Natural killer cell (primary cell): ENCODE measurements around the gene ATP9A. TPM values are rescaled to one million over a fixed set of nuclear protein-coding genes. Genes with fewer than 3 reads are reported as not detected.

ENCODE experiments used
- ATAC-seq, 3 donors: fragments of 150-1000 bp in 2 of 3; fragments of 200-7000 bp in 1 of 3; cut with Tn5 transposase; 1 replicate in 1 of 3; 2 replicates in 2 of 3; pipeline ENCODE4 v1.10.0; 2021; ENCODE audit warnings: mild to moderate bottlenecking in 2 of 3, moderate library complexity in 2 of 3
- DNase-seq, 2 donors: peaks; one replicate each; pipeline versions ENCODE4 v3.0.0 to v3.0.0-alpha.2; 2013 to 2021; ENCODE audit warnings: mixed read lengths in 1 of 2
- H3K27ac ChIP-seq: one replicate; pipeline ENCODE4 v1.5.1; 2013; ENCODE audit warnings: mild to moderate bottlenecking, low read length
- H3K27me3 ChIP-seq: one replicate; pipeline ENCODE4 v1.6.1; 2013; ENCODE audit warnings: low read length; ENCODE audit not compliant: control insufficient read depth, insufficient read depth
- H3K36me3 ChIP-seq: one replicate; pipeline ENCODE4 v1.6.1; 2013; ENCODE audit warnings: low read length; ENCODE audit not compliant: control insufficient read depth, insufficient read depth
- H3K4me1 ChIP-seq: one replicate; pipeline ENCODE4 v1.6.1; 2013; ENCODE audit warnings: low read length; ENCODE audit not compliant: control insufficient read depth, insufficient read depth
- H3K4me3 ChIP-seq: one replicate; pipeline ENCODE4 v1.5.1; 2013; ENCODE audit warnings: low read length
- H3K9me3 ChIP-seq: one replicate; pipeline ENCODE4 v1.6.1; 2013; ENCODE audit warnings: low read length; ENCODE audit not compliant: control insufficient read depth, insufficient read depth
- H3K27ac Mint-ChIP-seq, 2 donors: one replicate each; pipeline ENCODE4 v1.8.0; 2022; ENCODE audit warnings: mild to moderate bottlenecking in 2 of 2, mixed read lengths in 2 of 2, moderate library complexity in 1 of 2
- H3K27me3 Mint-ChIP-seq, 2 donors: one replicate each; pipeline ENCODE4 v1.8.0; 2022; ENCODE audit warnings: low read depth in 2 of 2, mixed read lengths in 2 of 2
- H3K36me3 Mint-ChIP-seq: one replicate; pipeline ENCODE4 v1.8.0; 2022; ENCODE audit warnings: mixed read lengths
- H3K4me1 Mint-ChIP-seq, 2 donors: one replicate each; pipeline ENCODE4 v1.8.0; 2022; ENCODE audit warnings: mixed read lengths in 2 of 2
- H3K4me3 Mint-ChIP-seq: one replicate; pipeline ENCODE4 v1.8.0; 2022; ENCODE audit warnings: mild to moderate bottlenecking, moderate library complexity, mixed read lengths
- H3K9me3 Mint-ChIP-seq, 2 donors: one replicate each; pipeline ENCODE4 v1.8.0; 2022; ENCODE audit warnings: mixed read lengths in 2 of 2
- WGBS: methylation state at CpG from one replicate; pipeline ENCODE4 v1.1.7; 2013; ENCODE audit warnings: missing lambda C conversion rate; ENCODE audit not compliant: insufficient coverage; 5-methylcytosine and 5-hydroxymethylcytosine counted together
- intact Hi-C: fragments of 100-400 bp; cut with micrococcal nuclease; formaldehyde crosslinking; loops from one replicate; pipeline ENCODE4 v1.14.2; 2022
- total RNA-seq, 4 donors: library from RNA; stranded (reverse); fragments of 120-200 nt in 1 of 4; gene quantifications; one replicate each; pipeline versions ENCODE4 v1.2.3 to v1.2.4, GENCODE V29; 2013 to 2022
- TF ChIP-seq, protein P1 (sequence below): fragments of 200-600 bp; IDR thresholded peaks from one replicate; pipeline ENCODE4 v1.8.0; 2022; ENCODE audit warnings: antibody characterized with exemption

ATP9A gene
- total RNA-seq, 3 donors from 2014 or later (not counting 1 experiment from before 2014, with no cell fraction given) = 1.4 to 46.8 (median 1.9) TPM

DNA sequence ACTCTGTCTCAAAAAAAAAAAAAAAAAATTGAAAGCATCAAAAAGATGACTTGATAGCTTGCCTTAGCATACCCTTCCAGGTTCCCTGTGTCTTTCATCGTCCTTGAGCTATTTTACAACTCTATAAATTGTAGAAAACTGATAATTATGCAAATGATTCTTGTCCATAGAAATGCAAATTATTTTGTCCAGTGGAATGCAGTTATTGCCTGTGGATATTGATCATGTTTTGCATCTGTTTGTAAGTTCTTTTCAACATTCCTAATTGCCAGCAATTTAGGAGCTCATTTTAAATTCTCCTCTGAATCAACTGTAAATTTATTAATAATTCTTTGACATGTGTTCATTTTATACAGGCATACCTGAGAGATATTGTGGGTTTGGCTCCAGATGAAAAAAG is 7.1 kb upstream of the ATP9A start:
- TF ChIP-seq, protein P1, sequence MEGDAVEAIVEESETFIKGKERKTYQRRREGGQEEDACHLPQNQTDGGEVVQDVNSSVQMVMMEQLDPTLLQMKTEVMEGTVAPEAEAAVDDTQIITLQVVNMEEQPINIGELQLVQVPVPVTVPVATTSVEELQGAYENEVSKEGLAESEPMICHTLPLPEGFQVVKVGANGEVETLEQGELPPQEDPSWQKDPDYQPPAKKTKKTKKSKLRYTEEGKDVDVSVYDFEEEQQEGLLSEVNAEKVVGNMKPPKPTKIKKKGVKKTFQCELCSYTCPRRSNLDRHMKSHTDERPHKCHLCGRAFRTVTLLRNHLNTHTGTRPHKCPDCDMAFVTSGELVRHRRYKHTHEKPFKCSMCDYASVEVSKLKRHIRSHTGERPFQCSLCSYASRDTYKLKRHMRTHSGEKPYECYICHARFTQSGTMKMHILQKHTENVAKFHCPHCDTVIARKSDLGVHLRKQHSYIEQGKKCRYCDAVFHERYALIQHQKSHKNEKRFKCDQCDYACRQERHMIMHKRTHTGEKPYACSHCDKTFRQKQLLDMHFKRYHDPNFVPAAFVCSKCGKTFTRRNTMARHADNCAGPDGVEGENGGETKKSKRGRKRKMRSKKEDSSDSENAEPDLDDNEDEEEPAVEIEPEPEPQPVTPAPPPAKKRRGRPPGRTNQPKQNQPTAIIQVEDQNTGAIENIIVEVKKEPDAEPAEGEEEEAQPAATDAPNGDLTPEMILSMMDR = no peak
- Histone ChIP-seq H3K27ac (no peak overlapping the region), H3K27me3 (no peaks in the 10 kb centered on the region), H3K36me3 (no peaks in the 10 kb centered on the region), H3K4me3 (no peak overlapping the region), H3K4me1 (peaks cover 18% of the 10 kb centered on the region), H3K9me3 (peaks cover 3% of the 10 kb centered on the region)
- intact Hi-C loops = no loop called here
- Mint-ChIP-seq H3K4me1 (peaks cover 11 to 21% of the 10 kb centered on the region in 2 donors), H3K4me3 (no peak overlapping the region), H3K27me3 (no peaks in the 10 kb centered on the region), H3K36me3 (no peaks in the 10 kb centered on the region), H3K27ac (no peak overlapping the region), H3K9me3 (no peaks in the 10 kb centered on the region)
- 100% methylated on average over 1 of the region's 1 CpG for WGBS
- no peak for DNase-seq
- no peak for ATAC-seq

- peaks cover 40% of the 10 kb centered on the region for H3K4me1 ChIP-seq
- H3K27ac ChIP-seq = no peak overlapping the region
- peaks cover 2% of the 10 kb centered on the region for H3K27me3 ChIP-seq
- H3K36me3 ChIP-seq = no peaks in the 10 kb centered on the region
- TF ChIP-seq, protein P1 = no peak
- H3K9me3 ChIP-seq = no peaks in the 10 kb centered on the region
- DNase-seq (no peak), ATAC-seq (no peak)
- no peak overlapping the region for H3K27ac Mint-ChIP-seq
- H3K9me3 Mint-ChIP-seq = no peaks in the 10 kb centered on the region
- peaks cover 0 to 14% of the 10 kb centered on the region in 2 donors for H3K27me3 Mint-ChIP-seq
- H3K4me3 Mint-ChIP-seq = no peak overlapping the region
- WGBS = 97% methylated on average over 4 of the region's 4 CpGs
- intact Hi-C loops = no loop called here
- H3K4me3 ChIP-seq = no peak overlapping the region
- H3K4me1 Mint-ChIP-seq = peaks cover 27 to 37% of the 10 kb centered on the region in 2 donors
- no peaks in the 10 kb centered on the region for H3K36me3 Mint-ChIP-seq
These were observed 4.0 kb upstream of the ATP9A start for GRCh38 chr20:51772236-51772635.

DNA sequence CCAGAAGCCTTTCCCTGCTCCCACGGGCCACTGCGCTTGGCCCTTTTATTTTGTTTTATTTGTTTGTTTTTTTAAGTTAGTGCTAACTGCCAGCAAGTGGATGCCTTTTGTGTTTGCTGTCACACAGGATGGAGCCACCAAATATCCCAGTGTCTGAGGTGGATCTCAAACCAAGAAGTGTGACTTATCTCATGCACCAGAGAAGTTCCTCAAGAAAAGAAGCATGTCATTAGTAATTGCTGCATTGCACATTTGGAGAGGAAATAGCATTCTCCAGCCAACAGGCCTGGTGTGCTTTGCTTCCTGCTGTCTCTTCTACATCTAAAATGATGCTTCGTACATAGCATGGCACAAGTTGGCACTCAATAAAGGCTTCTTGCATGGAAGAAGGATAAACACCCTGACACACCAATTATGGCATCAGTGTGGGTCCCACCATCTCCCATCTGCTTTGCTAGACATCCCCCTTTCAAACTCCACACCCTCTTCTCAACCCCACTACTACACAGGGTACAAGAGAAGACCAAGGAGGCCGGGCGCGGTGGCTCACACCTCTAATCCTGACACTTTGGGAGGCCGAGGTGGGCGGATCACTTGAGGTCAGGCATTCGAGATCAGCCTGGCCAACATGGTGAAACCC is 1.9 kb upstream of the ATP9A start:
- H3K27ac Mint-ChIP-seq = peak overlapping the region in 1 of 2 donors; percentile 28
- H3K9me3 ChIP-seq = no peaks in the 10 kb centered on the region
- no peaks in the 10 kb centered on the region for H3K9me3 Mint-ChIP-seq
- H3K4me1 ChIP-seq = peaks cover 48% of the 10 kb centered on the region
- no peaks in the 10 kb centered on the region for H3K36me3 Mint-ChIP-seq
- peaks cover 0 to 14% of the 10 kb centered on the region in 2 donors for H3K27me3 Mint-ChIP-seq
- H3K27ac ChIP-seq = no peak overlapping the region
- H3K27me3 ChIP-seq = peaks cover 2% of the 10 kb centered on the region
- H3K4me3 Mint-ChIP-seq = peak overlapping the region; percentile 79
- H3K36me3 ChIP-seq = no peaks in the 10 kb centered on the region
- ATAC-seq (no peak), DNase-seq (no peak)
- 80% methylated on average over 9 of the region's 9 CpGs for WGBS
- intact Hi-C loops = no loop called here
- peaks cover 27 to 37% of the 10 kb centered on the region in 2 donors for H3K4me1 Mint-ChIP-seq
- H3K4me3 ChIP-seq = no peak overlapping the region
- TF ChIP-seq, protein P1 = no peak
